GM21381 (cell line): ENCODE measurements around the gene CHRNG.
"Not testable (repeated sequence)": the region's sequence is repeated elsewhere in the genome, so short reads cannot be mapped to it uniquely, and the experiment has no call there.

Experiments used
- ATAC-seq: cut with Tn5 transposase; IDR thresholded peaks from one replicate; pipeline ENCODE4 v1.9.1; 2021; ENCODE audit warnings: mild to moderate bottlenecking, moderate library complexity; ENCODE audit not compliant: unreplicated experiment

CHRNG gene

DNA sequence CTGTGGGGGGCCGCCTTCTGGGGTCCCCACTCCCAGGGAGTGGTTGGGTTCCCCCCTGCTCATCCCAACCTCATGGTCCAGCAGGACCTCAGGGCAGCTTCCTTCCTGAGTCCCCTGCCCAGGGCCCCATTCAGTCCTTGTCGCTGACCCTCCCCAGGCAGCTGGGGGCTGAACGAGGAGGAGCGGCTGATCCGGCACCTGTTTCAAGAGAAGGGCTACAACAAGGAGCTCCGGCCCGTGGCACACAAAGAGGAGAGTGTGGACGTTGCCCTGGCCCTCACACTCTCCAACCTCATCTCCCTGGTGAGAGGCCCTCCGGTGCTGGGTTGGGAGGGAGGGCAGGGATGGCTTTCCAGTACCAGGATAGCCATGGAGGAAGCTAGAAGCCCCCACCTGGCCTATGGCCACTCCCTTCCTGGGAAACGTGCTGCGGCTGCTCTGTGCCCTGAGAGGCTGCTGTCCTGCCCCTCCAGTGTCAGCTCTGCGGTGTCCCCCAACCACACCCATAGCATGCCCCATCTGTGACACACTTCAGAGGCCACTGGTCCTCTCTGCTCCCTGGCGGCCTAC is 13.0 kb upstream of the CHRNG start:
- no peak for ATAC-seq

- ATAC-seq, result no peak
These were observed 11.5 kb upstream of the CHRNG start for GRCh38 chr2:232527905-232528470.

GRCh38 chr2:232528746-232529460 is 10.6 kb upstream of the CHRNG start:
- ATAC-seq, result no peak

DNA sequence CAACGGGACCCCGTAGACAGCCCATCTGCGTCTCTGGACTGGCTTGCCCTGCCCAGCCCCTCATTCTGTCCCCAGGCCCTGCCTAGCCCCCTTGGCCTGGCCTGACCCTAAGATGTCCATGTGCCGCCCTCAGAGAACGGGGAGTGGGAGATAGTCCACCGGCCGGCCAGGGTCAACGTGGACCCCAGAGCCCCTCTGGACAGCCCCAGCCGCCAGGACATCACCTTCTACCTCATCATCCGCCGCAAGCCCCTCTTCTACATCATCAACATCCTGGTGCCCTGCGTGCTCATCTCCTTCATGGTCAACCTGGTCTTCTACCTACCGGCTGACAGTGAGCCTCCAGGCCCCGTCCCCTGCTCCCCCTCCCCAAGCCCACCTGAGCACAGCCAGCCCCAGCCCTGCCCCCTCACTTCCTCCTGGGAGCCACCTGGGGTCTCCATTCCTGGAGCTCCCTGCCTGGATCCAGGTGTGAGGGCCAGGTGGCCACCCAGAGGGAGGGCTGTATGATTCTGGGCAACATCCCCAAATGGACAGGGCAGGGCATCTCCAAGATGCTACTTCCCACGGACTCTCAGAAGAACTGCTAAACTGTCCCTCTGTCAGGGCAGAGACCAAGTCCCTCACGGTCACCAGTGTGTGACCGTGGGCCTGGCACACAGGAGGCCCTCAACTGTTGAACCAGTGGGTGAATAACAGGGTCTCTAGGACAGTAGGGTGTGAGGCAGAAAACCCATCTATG is 9.5 kb upstream of the CHRNG start:
- no peak for ATAC-seq

DNA sequence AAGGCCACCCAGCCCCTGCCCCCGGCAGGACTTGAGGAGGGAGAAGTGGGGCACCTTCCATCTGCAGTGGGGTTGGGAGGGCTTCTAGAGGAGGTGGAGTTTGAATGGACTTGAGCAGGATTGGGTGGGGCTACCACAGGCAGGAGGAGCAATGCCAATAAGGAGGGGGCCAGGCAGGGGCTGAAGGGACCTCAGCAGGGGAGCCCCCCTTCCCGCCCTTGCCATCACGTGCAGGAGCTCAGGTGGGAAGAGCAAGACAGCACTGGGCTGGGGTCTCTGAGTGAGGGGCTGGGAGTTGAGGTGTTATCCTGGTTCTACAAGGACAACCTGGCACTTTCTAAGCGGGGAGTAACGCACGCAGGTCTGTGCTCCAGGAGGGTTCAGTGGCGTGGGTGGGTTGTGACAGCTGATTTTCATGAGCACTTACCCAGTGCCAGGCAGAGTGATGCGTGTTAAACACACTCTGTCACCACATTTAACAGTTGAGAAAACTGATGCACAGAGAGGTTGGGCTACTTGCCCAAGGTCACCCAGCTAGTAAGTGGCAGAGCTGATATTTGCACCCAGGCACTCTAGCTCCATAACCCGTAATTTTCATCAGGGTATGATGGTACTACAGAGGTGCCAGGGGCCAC is 8.7 kb upstream of the CHRNG start:
- ATAC-seq, result no peak

DNA sequence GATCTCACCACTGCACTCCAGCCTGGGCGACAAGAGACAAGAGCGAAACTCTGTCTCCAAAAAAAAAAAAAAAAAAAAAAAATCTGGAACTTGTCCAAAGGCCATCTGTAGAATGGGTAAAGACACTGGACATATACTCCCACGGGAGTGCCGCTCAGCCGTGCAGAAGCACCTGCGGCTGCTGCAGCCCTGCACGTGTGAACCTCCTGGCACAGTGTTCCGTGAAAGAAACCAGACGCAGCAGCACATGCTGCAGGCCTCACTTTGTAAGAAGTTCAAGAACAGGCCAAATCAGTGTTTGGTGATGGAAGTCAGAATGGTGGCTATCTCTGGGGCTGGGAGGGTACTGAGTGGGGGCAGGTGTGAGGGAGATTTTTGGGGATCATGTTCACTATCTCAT is 7.1 kb upstream of the CHRNG start:
- ATAC-seq, result no peak

DNA sequence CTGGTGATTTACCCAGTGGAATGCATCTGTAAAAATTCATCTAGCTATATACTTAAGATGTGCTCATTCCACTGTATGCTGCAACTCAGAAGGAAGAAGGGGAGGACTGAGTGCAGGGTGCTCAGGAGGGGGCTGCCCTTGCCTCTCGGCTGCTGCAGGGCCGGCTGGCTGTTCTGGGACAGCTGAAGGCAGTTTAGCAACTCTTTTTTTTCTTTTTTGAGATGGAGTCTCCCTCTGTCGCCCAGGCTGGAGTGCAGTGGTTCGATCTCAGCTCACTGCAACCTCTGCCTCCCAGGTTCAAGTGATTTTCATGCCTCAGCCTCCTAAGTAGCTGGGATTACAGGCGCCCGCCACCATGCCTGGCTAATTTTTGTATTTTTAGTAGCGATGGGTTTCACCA is 6.7 kb upstream of the CHRNG start:
- ATAC-seq, result not testable (repeated sequence)

DNA sequence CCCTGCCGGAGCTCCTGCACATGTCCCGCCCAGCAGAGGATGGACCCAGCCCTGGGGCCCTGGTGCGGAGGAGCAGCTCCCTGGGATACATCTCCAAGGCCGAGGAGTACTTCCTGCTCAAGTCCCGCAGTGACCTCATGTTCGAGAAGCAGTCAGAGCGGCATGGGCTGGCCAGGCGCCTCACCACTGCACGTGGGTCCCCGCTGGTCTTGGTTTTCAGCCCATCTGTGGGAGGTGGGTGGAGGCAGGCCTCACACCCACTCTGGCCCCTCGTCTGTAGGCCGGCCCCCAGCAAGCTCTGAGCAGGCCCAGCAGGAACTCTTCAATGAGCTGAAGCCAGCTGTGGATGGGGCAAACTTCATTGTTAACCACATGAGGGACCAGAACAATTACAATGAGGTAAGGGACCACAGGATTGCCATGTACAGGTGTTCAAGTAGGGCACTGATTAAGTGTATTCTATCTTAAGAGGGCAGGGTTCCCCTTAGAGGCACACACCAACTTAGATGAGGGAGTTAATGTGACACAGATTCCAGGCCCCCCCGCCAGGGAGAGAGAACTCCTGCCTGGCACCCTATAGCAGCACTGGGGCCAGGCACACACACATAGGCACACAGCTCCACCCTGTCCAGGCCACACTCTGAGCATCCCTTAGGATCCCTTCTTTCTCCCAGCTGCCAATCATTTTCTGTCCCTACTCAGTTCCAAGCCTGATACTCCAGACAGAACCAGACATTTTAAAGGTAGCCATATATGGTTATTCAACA is 5.4 kb upstream of the CHRNG start:
- ATAC-seq, result no peak

DNA sequence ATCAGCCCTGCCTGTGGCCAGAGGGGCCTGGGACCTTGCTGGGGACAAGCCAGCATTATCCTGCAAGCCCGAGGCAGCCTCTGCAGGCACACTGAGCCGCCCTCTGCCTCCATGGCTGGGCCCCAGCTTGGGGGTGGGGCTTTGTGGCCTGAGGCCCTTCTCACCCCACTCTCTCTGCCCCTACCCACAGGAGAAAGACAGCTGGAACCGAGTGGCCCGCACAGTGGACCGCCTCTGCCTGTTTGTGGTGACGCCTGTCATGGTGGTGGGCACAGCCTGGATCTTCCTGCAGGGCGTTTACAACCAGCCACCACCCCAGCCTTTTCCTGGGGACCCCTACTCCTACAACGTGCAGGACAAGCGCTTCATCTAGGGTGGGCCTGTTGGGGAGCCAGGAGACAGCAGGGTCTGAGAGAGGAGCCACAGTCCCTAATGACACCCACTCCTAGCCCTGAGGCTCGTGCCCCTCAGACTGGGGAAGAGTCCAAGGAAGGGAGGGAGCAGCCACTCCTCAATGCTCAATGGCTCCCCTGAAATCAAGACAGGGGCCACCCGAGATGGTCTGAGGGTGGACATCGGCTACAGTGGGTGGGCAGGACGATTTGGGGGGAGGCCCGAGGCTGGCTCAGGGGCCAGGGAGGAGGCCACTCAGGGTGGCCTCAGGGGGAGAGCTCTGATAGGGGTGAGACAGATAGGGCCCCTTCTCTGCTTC is 4.4 kb upstream of the CHRNG start:
- no peak for ATAC-seq

- no peak for ATAC-seq
These were observed 3.5 kb upstream of the CHRNG start for GRCh38 chr2:232535761-232536530.

- ATAC-seq, result no peak
These were observed 2.4 kb upstream of the CHRNG start for GRCh38 chr2:232537079-232537478.

- no peak for ATAC-seq
These were observed 2.0 kb upstream of the CHRNG start for GRCh38 chr2:232537499-232537898.

GRCh38 chr2:232538671-232539070 is 821 bp upstream of the CHRNG start:
- ATAC-seq, result no peak

DNA sequence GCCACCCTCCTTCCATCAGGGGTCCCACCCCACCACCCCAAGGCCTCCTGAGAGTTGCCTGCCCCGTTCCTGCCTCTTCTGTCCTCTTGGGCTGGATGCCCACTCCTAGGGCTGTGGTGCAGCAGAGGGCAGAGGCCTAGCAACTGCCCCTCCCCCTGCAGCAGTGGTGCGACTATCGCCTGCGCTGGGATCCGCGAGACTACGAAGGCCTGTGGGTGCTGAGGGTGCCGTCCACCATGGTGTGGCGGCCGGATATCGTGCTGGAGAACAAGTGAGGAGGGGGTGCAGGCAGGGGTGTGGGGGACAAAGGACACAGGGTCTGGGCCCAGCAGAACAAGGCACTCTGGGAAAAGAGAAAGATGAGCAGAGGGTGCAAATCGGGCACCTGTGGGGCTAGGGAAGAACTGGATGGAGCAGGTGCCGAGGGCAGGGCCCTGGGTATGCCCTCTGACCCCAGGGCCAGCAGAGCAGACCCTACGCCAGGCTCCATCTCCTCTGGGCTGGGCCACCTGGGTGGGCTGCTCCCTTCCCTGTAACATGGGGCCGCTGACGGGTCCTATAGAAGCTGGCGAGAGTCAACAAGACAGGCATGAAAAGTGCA is 1.0 kb downstream of the CHRNG start:
- ATAC-seq, result no peak

GRCh38 chr2:232541195-232541960 is 1.9 kb downstream of the CHRNG start:
- no peak for ATAC-seq

DNA sequence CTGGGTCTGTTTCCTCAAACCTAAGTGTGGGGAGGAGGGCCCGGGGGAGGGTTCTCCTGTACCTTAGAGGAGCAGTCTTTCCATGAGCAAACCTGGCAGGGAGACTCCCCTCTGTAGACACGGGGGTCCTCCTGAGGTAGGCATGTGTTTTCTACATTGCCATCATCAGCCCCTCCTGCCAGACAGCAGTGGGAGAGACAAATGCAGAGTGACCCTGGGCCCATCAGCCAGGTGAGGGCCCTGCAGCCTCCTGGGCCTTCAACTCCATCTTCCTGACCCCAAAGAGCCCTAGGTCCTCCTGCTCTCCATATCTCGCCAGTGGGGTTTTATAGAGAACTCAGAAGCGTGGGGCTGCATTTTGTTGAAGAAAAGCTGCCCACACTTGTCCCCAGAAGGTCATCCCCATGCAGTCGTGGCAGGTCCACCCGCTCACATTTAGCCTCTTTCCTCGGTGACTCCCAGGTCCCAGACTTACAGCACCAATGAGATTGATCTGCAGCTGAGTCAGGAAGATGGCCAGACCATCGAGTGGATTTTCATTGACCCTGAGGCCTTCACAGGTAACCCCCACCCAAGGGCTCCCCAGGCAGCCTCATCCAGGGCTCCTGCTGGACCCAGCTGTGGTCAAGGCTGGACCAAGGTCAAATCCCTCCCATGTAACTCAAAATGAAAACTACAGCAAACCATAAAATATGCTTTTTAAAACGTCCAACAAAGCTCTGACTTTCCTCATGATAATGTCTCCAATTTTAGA is 2.6 kb downstream of the CHRNG start:
- ATAC-seq, result no peak

DNA sequence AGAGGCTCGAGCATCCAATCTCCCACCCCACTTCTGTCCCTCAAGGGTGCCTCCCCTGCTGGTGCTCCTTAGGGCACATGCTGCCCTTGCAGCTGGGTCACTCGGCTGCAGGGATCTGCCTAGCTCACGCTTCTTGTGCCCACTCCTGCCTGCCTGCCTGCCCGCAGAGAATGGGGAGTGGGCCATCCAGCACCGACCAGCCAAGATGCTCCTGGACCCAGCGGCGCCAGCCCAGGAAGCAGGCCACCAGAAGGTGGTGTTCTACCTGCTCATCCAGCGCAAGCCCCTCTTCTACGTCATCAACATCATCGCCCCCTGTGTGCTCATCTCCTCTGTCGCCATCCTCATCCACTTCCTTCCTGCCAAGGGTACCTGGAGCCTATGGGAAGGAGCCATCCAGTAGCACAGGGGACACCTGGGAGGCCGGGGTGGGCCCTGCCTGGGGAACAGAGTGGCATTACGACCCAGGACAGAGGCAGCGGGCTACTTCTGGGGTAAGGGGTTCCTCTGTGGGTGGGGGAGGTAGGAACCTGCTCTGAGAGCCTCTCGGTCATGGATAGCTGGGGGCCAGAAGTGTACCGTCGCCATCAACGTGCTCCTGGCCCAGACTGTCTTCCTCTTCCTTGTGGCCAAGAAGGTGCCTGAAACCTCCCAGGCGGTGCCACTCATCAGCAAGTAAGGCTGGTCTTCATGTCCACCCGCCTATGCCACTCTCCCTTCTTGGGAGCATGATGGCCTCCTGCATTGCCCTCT is 3.4 kb downstream of the CHRNG start:
- ATAC-seq, result no peak
